Activated CD4-positive, alpha-beta T cell treated with anti-CD3 and anti-CD28 coated beads, Interleukin-10, Interleukin-2, amounts not matched to agents 100 ng/mL and 50 ng/mL, durations not matched to agents 16 hours and 8 hours (primary cell): ENCODE measurements around the gene PSMD5.

Experiments used
- DNase-seq: peaks from one replicate; pipeline ENCODE4 v3.0.0-alpha.2; 2020

PSMD5 gene

DNA sequence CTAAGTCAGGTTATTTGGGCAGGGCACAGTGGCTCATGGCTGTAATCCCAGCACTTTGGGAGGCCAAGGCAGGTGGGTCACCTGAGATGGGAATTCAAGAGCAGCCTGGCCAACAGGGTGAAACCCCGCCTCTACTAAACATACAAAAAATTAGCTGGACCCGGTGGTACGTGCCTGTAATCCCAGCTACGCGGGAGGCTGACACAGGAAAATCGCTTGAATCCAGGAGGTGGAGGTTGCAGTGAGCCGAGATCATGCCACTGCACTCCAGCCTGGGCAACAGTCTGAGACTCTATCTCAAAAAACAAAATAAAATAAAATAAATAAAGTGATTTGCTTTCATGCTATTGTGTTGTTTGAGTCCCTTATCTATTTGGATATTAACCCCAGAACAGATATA is 41.3 kb downstream of the PSMD5 start:
- no peak for DNase-seq

- peak; percentile 94 for DNase-seq
Measured at GRCh38 chr9:120792898-120793765, 49.6 kb downstream of the PSMD5 start, which contains the start of gene FBXW2. Gene FBXW2, minus strand, starts transcription at chr9:120793416. Its CDS starts 5,158 bp downstream, at chr9:120788258.

DNA sequence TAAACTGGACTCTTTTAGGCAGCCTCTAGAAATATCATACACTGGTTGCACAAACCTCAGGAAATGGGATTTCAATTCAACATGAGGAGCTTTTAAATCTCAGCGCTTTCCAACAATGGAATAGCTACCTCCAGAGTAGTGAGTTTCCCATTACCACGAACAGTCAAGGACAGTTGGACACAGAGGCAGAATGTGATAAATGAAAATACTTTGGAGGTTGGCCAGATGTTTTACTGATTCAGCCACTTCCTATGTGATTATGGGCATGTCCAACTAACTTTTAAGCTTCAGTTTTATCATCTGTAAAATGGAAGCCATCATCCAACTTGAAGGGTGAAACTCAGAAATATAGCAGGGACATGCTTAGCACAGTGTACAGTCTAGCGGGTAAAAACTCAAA is 51.6 kb downstream of the PSMD5 start:
- DNase-seq = no peak

DNA sequence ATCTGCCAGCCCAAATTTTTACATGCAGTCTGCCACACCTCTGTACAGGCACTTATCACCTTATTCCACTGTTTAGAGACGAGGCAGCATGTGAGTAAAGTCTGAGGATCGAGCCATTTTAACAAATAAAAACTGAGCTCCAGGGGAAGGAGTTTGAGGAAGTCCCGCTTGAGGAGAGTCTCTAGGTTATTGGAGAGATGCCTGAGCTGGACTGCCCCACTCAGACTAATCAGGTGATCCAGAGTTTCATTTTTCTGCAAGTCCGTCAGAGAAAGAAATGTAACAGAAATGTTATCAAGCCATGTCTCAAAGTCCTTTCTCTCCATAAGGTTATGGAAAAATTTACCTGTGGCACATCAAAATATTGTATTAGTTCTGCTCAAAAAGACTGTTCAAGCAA is 54.8 kb downstream of the PSMD5 start:
- DNase-seq = no peak

GRCh38 chr9:120783602-120784047 is 59.1 kb downstream of the PSMD5 start:
- no peak for DNase-seq

- no peak for DNase-seq
Measured at GRCh38 chr9:120781236-120781635, 61.5 kb downstream of the PSMD5 start.

GRCh38 chr9:120780367-120780766 is 62.4 kb downstream of the PSMD5 start:
- DNase-seq = no peak

DNA sequence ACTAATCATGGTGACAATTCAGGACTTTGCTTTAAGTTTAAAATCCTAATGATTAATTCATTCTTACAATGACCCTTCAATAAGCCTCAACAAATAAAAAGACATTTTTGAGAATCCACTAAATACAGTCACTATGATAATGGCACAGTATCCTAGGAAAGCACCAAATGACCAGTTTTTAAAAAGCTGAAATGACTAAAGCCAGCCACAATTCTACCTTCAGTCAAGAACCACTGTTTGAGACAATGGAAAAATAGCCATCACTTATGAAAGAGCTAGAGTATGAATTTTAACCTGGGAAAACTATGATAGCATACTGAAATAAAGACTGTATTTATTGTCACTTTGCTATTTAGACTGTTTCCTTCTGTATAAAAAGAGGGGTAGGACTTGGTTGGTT is 63.5 kb downstream of the PSMD5 start:
- DNase-seq = no peak

DNA sequence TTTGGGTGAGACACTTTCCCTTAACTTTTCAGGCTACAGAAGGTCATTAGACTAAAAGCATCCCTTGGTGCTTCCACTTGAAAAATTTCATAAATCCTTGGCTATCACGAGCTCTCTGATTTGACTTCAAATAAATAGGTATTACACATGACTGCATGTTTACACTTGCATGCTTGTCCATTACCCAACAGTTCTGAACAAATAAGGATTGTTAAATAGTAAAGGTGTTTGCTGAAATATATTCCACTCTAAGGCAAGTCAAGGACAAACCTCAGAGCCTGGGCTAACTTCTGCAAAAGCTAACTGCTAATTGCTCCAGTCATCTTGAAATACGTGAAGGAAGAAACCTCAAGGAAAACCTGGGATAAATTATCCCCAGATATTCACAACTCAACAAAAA is 64.0 kb downstream of the PSMD5 start:
- no peak for DNase-seq

- no peak for DNase-seq
Measured at GRCh38 chr9:120777229-120777628, 65.5 kb downstream of the PSMD5 start.

DNA sequence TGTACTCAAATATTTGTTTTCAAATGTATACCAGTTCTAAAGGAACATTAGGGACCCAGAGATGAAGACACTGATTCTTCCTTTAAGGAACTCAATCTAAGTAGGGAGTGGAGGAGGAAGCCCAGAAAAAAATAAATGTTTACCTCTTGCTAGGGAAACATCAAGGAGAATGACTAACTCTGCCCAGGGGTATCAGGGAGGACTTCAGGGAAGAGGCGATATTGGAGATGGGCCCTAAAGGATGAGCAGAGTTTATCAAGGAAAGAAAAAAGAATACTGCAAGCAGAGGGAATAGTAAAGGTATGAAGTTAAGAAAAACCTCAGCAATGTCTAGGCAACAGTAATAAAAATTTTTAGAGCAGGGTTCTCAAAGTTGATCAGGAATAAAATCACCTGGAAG is 65.9 kb downstream of the PSMD5 start:
- DNase-seq = no peak

DNA sequence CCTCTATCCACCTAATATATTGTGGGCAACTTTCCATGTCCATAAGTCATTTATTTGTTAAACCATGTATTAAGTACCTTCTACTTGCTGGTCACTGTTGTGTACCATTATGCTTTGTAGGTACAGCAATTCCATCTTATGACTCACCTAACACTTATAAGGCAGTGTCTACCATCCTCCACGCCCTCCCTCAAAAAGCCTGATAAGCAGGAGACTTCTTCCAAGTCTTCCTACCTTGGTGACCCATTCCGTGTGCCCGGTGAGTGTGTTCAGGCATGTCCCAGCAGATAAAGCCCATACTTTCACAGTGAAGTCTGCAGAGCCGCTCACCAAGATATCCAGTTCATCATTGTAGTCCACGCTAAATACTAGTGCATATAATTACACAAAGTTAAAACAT is 66.9 kb downstream of the PSMD5 start:
- no peak for DNase-seq

DNA sequence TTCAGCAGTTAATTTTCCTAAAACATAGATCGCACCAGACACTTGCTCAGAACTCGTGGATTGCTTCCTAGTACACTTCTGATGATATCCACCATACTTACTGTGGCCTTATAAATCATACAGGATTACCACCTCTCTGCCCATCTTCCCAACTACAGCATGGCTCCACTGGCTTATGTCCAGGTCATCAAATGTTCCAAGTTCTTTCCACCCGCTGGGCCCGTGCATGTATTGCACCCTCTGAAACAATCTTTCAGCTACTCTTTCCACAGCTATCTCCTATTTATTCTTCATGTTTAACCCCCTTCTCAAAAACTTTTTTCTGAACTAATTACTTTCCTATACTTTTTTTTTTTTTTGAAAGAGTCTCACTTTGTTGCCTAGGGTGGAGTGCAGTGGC is 68.0 kb downstream of the PSMD5 start:
- no peak for DNase-seq

GRCh38 chr9:120773256-120773655 is 69.5 kb downstream of the PSMD5 start:
- DNase-seq = no peak

DNA sequence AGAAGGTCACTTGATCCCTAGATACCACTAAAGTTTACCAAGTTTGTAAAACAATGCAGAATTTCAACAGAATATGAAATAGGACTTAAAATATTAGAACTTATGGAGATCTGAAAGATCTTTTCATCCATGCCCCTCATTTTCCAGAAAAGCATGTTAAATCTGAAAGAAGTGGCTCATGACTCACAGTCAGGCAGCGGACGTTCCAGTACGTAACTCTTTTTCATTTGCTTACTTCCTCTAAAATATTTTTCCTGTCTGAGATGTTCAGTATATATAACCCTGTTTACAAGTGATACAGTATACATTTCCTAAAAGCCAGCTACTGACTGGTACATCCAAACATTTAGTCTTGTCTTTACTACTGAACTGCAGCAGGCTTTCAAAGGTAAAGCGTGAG is 71.8 kb downstream of the PSMD5 start:
- peak; percentile 25 for DNase-seq

GRCh38 chr9:120768886-120769285 is 73.8 kb downstream of the PSMD5 start:
- DNase-seq = peak; percentile 56

GRCh38 chr9:120768247-120768646 is 74.5 kb downstream of the PSMD5 start:
- no peak for DNase-seq

DNA sequence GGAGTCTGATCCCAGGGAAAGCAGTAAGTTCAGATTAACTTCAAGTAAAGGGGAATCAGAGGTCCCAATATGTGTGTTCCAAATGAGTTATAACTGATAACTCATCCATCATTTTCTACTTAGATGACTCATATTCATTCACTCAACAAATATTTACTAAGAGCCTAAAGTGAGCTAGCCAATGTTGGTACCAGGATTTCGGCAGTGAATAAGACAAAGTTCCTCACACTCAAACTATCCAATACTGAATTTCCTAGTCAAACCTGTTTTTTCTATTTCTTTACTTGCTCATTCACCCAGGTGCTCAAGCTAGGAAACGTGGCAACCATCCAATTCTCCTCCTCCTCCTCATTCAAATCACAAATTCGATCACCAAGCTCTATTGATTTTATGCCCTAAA is 75.3 kb downstream of the PSMD5 start:
- DNase-seq = no peak
